ENCODE data around the gene CARMIL1.

CARMIL1 gene

GRCh38 chr6:25641940-25642666 is 362.9 kb downstream of the CARMIL1 start:
- intact Hi-C loops (cut with DNase I), result no loop called here
- no peak for DNase-seq

GRCh38 chr6:25642667-25643328 is 363.6 kb downstream of the CARMIL1 start:
- DNase-seq, result no peak
- intact Hi-C loops (cut with DNase I), result no loop called here

- DNase-seq, result no peak
- intact Hi-C loops (cut with DNase I), result no loop called here
These were observed 366.7 kb downstream of the CARMIL1 start for GRCh38 chr6:25645916-25646315.

GRCh38 chr6:25649611-25650010 is 370.4 kb downstream of the CARMIL1 start:
- intact Hi-C loops (cut with DNase I), result no loop called here
- no peak for DNase-seq

- DNase-seq, result peak in 32 of 42 donors; percentile 3 to 58 (median 15)
- intact Hi-C loops (cut with DNase I), result no loop called here
These were observed 372.9 kb downstream of the CARMIL1 start, which contains the start of gene SCGN for GRCh38 chr6:25652007-25652515. Gene SCGN (plus strand): TSS chr6:25652215. CDS start chr6:25652404, 189 bp downstream.

GRCh38 chr6:25655723-25656122 is 376.5 kb downstream of the CARMIL1 start:
- intact Hi-C loops (cut with DNase I), result no loop called here

GRCh38 chr6:25659633-25660368 is 380.6 kb downstream of the CARMIL1 start:
- intact Hi-C loops (cut with DNase I), result no loop called here
- no peak for DNase-seq

More at GRCh38 chr6:25655723-25656122, 376.5 kb downstream of the CARMIL1 start:
- no peak for DNase-seq

GRCh38 chr6:25660512-25660911 is 381.3 kb downstream of the CARMIL1 start:
- intact Hi-C loops (cut with DNase I), result no loop called here
- no peak for DNase-seq

- DNase-seq, result no peak
- intact Hi-C loops (cut with DNase I), result no loop called here
These were observed 382.1 kb downstream of the CARMIL1 start for GRCh38 chr6:25661129-25661779.

GRCh38 chr6:25665455-25665854 is 386.3 kb downstream of the CARMIL1 start:
- no peak for DNase-seq
- intact Hi-C loops (cut with DNase I), result no loop called here

GRCh38 chr6:25669413-25669812 is 390.2 kb downstream of the CARMIL1 start:
- DNase-seq, result no peak
- intact Hi-C loops (cut with DNase I), result no loop called here
